Duodenal mucosa (tissue), 2 donors: ENCODE data around the gene INAVA.
"Not testable (repeated sequence)": the region's sequence is repeated elsewhere in the genome, so short reads cannot be mapped to it uniquely, and the experiment has no call there.

ENCODE experiments used
- H3K27ac ChIP-seq: one replicate; pipeline ENCODE4 v1.7.0; 2013; ENCODE audit warnings: low read depth, low read length
- H3K27me3 ChIP-seq, 2 donors: one replicate each; pipeline ENCODE4 v1.7.0; 2013; ENCODE audit warnings: low read length in 2 of 2, control low read depth in 1 of 2; ENCODE audit not compliant: insufficient read depth in 2 of 2, control insufficient read depth in 1 of 2
- H3K36me3 ChIP-seq, 2 donors: one replicate each; pipeline ENCODE4 v1.7.0; 2013; ENCODE audit warnings: low read length in 2 of 2, control low read depth in 1 of 2; ENCODE audit not compliant: insufficient read depth in 2 of 2, control insufficient read depth in 1 of 2
- H3K4me1 ChIP-seq, 2 donors: one replicate each; pipeline ENCODE4 v1.7.0; 2013; ENCODE audit warnings: low read length in 2 of 2, control low read depth in 1 of 2; ENCODE audit not compliant: insufficient read depth in 2 of 2, control insufficient read depth in 1 of 2
- H3K4me3 ChIP-seq, 2 donors: one replicate each; pipeline ENCODE4 v1.7.0; 2013; ENCODE audit warnings: low read length in 2 of 2, low read depth in 1 of 2
- H3K9ac ChIP-seq, 2 donors: one replicate each; pipeline ENCODE4 v1.7.0; 2013; ENCODE audit warnings: low read length in 2 of 2, low read depth in 1 of 2
- H3K9me3 ChIP-seq, 2 donors: one replicate each; pipeline ENCODE4 v1.7.0; 2013; ENCODE audit warnings: low read length in 2 of 2, control low read depth in 1 of 2; ENCODE audit not compliant: control insufficient read depth in 1 of 2

Gene INAVA

GRCh38 chr1:200930285-200930684, 35.6 kb downstream of the INAVA start:
- not testable (repeated sequence) for H3K9ac ChIP-seq, H3K36me3 ChIP-seq, H3K27me3 ChIP-seq, H3K4me1 ChIP-seq, H3K4me3 ChIP-seq, H3K27ac ChIP-seq, H3K9me3 ChIP-seq

DNA sequence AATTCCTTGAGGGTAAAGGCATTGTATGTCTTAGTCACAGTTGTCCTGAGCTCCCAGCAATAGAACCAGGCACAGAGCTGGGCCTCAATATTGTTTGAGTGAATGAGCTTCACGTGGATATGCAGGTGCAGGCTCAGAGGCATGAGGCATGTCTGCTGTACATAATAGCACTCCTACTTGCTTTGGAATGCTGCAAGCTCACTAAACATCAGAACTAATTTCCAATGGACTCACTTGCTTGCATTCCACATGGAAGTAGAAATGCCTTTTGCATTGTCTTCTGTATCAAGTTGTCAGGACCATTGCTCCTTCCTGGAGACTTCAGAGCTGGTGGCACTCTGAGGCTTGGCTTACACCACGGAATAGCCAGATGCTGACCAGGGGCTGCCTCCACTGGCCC, 37.1 kb downstream of the INAVA start:
- no peak overlapping the region for H3K27ac ChIP-seq
- no peak overlapping the region for H3K4me3 ChIP-seq
- H3K27me3 ChIP-seq: no peaks in the 10 kb centered on the region
- no peaks in the 10 kb centered on the region for H3K36me3 ChIP-seq
- peaks cover 0 to 5% of the 10 kb centered on the region in 2 donors for H3K4me1 ChIP-seq
- H3K9me3 ChIP-seq: no peaks in the 10 kb centered on the region
- no peak overlapping the region for H3K9ac ChIP-seq

DNA sequence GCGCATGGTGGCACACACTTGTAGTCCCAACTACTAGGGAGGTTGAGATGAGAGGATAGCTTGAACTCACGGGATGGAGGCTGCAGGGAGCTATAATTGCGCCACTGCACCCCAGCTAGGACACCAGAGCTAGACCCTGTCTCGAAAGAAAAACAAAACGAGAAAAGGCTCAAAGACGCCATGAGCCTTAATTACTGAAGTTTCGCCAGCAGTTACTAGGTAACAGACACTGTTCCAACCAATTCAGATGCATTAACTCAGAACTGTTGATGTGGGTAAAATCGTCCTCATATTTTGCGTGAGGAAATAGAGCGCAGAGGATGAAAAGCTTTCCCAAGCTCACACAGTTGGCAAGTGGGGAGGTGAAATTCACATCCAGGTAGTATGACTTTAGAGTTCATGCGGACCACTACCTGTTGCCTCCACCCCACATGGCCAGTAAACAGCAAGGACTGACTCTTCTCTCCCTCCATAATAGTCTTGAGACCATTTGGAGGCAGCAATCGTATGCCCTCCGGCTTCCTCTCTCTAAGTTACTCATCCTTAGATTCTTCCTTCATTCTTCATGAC, 40.1 kb downstream of the INAVA start:
- Histone ChIP-seq H3K4me1 (peaks cover 0 to under 1% of the 10 kb centered on the region in 2 donors), H3K27me3 (no peaks in the 10 kb centered on the region), H3K36me3 (no peaks in the 10 kb centered on the region), H3K9ac (no peak overlapping the region), H3K9me3 (no peaks in the 10 kb centered on the region), H3K4me3 (no peak overlapping the region), H3K27ac (no peak overlapping the region)

GRCh38 chr1:200935286-200935962, 40.7 kb downstream of the INAVA start:
- H3K4me3 ChIP-seq: not testable (repeated sequence)

DNA sequence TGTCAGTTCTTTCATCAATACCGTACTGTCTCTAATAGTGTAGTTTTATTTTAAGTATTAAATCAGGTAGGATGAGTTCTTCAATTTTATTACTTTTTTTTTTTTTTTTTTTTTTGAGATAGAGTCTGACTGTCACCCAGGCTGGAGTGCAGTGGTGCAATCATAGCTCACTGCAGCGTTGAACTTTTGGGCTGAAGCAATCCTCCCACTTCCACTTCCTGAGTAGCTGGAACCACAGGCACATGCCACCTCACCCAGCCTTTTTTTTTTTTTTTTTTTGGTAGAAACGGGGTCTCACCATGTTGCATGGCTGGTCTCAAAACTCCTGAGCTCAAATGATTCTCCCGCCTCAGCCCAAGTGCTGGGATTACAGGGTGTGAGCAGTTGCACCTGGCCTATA, 44.3 kb downstream of the INAVA start:
- no peaks in the 10 kb centered on the region for H3K36me3 ChIP-seq
- H3K9ac ChIP-seq: no peak overlapping the region
- H3K27ac ChIP-seq: no peak overlapping the region
- no peaks in the 10 kb centered on the region for H3K4me1 ChIP-seq
- H3K4me3 ChIP-seq: no peak overlapping the region
- H3K27me3 ChIP-seq: no peaks in the 10 kb centered on the region
- peaks cover 0 to 5% of the 10 kb centered on the region in 2 donors for H3K9me3 ChIP-seq

More at GRCh38 chr1:200935286-200935962, 40.7 kb downstream of the INAVA start:
- H3K27ac ChIP-seq, H3K27me3 ChIP-seq, H3K9me3 ChIP-seq, H3K9ac ChIP-seq, H3K36me3 ChIP-seq, H3K4me1 ChIP-seq: not testable (repeated sequence)

DNA sequence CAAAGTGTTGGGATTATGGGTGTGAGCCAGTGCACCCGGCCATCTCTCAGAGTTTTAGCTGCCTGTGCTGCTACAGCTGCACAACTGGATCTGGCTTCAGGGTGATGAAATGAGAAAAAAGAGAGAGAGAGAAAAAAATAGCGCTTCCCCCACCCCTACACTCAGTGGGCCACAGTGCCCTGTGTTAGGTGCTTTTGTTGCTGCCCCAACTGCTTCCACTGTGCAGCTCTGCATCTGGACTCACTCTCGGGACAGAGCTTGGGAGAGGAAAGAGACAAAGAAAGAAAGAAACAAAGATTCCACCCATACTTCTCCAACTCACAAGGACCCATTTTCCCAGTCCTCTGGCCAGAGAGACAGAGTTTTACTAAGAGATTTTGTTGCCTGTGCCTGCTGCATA, 50.4 kb downstream of the INAVA start:
- Histone ChIP-seq H3K9ac (no peak overlapping the region), H3K4me1 (no peaks in the 10 kb centered on the region), H3K36me3 (peaks cover 0 to 4% of the 10 kb centered on the region in 2 donors)

DNA sequence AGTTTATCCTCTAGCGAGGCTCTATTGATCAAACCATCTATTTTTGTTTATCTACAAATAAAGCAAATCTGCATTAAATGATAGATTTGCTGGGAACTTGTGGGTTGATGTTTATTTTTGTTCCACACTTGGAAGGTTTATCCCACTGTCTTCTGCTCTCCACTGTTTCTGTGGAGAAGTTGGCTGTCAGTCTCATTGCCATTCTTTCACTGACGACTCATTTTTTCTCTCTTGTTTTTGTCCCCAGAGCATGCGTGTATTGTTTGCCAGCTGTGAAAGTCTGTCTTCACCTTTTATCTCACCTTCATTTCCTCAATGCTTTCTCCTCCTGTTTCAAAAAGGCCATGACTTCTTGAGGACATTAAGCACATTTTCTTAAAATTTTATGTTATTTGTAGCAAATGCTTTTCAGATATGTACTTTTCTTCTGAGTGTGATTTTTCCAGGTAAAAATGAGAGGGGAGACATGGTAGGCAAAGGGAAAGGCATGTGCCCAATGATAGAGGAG, 52.4 kb downstream of the INAVA start:
- peaks cover 0 to 6% of the 10 kb centered on the region in 2 donors for H3K9me3 ChIP-seq
- H3K4me3 ChIP-seq: no peak overlapping the region
- H3K27ac ChIP-seq: no peak overlapping the region
- H3K27me3 ChIP-seq: no peaks in the 10 kb centered on the region
- H3K36me3 ChIP-seq: peaks cover 0 to 4% of the 10 kb centered on the region in 2 donors
- H3K9ac ChIP-seq: no peak overlapping the region
- H3K4me1 ChIP-seq: no peaks in the 10 kb centered on the region

More for the DNA sequence above, 50.4 kb downstream of the INAVA start:
- Histone ChIP-seq H3K4me3 (no peak overlapping the region), H3K9me3 (peaks cover 5 to 6% of the 10 kb centered on the region in 2 donors), H3K27me3 (no peaks in the 10 kb centered on the region), H3K27ac (no peak overlapping the region)

DNA sequence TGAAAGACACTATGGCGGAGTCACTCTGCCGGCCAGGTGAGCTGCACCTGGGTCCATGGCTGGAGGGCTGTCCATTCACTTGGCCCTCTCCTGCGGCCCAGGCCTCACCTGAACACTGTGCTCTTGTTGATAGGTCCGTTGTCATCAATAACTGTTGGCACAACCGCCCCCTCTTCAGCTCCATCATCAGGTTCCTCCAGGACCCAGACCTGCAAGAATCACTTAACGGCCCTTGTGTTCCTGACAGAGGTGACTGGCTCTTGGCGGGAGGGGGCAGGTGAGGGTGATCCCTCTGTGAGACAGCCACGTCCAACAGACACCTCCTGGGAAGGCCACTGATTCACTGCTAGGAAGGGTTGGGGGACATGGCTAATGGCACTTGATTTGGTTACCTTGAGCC, 54.9 kb downstream of the INAVA start:
- H3K4me3 ChIP-seq: no peak overlapping the region
- H3K9ac ChIP-seq: no peak overlapping the region
- peaks cover 0 to 4% of the 10 kb centered on the region in 2 donors for H3K36me3 ChIP-seq
- H3K9me3 ChIP-seq: peaks cover 0 to 6% of the 10 kb centered on the region in 2 donors
- no peaks in the 10 kb centered on the region for H3K4me1 ChIP-seq
- no peaks in the 10 kb centered on the region for H3K27me3 ChIP-seq
- no peak overlapping the region for H3K27ac ChIP-seq

- Histone ChIP-seq H3K9me3 (peaks cover 0 to 6% of the 10 kb centered on the region in 2 donors), H3K4me1 (no peaks in the 10 kb centered on the region), H3K36me3 (peaks cover 0 to 4% of the 10 kb centered on the region in 2 donors), H3K4me3 (no peak overlapping the region), H3K27ac (no peak overlapping the region), H3K27me3 (no peaks in the 10 kb centered on the region), H3K9ac (no peak overlapping the region)
Observed at GRCh38 chr1:200951016-200951415, 56.3 kb downstream of the INAVA start.

DNA sequence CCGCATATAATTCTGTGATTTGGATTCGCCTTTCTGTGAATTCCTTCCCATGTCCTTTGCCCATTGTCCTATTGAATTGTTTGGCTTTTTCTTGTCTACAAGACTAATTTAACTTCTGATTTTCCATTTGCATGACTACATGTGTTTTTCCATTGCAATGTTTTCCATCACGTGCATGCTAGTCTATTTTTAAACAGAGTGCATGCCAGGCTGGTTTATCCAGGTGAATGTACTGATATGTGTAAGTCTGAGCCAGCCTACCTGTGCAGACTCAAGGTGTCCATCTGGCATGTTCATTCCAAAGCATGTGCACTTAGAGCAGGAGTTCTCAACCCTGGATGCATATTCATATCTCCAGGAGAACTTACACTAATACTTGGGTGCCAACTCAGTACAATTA, 59.7 kb downstream of the INAVA start:
- H3K4me3 ChIP-seq: no peak overlapping the region
- H3K36me3 ChIP-seq: no peaks in the 10 kb centered on the region
- H3K9me3 ChIP-seq: no peaks in the 10 kb centered on the region
- H3K27me3 ChIP-seq: no peaks in the 10 kb centered on the region
- H3K4me1 ChIP-seq: no peaks in the 10 kb centered on the region
- no peak overlapping the region for H3K9ac ChIP-seq
- H3K27ac ChIP-seq: no peak overlapping the region
